Stimulated activated CD4-positive, alpha-beta T cell treated with anti-CD3 and anti-CD28 coated beads, Interleukin-4, amount 100 ng/mL, for 4 hours (primary cell): ENCODE data around the gene RNPEPL1.
"Not testable (repeated sequence)": the region's sequence is repeated elsewhere in the genome, so short reads cannot be mapped to it uniquely, and the experiment has no call there.

Source experiments
- DNase-seq, 2 experiments: peaks; one replicate each; pipeline ENCODE4 v3.0.0-alpha.2; 2020

The RNPEPL1 gene

GRCh38 chr2:240567872-240568677, at the start of gene RNPEPL1:
Gene RNPEPL1, plus strand, starts transcription at chr2:240568484. Its CDS starts 103 bp downstream, at chr2:240568587.
- DNase-seq, result peak in 1 of 2 experiments; percentile 56

GRCh38 chr2:240518981-240519380, 49.3 kb upstream of the RNPEPL1 start:
- no peak for DNase-seq

GRCh38 chr2:240519396-240520129, 48.7 kb upstream of the RNPEPL1 start:
- DNase-seq, result no peak

GRCh38 chr2:240520130-240520973, 47.9 kb upstream of the RNPEPL1 start:
- DNase-seq, result no peak

GRCh38 chr2:240520974-240521350, 47.3 kb upstream of the RNPEPL1 start:
- DNase-seq, result no peak

GRCh38 chr2:240521885-240522284, 46.4 kb upstream of the RNPEPL1 start:
- DNase-seq, result not testable (repeated sequence)

- DNase-seq, result no peak
Measured at GRCh38 chr2:240522406-240522805, 45.9 kb upstream of the RNPEPL1 start.

- no peak for DNase-seq
Measured at GRCh38 chr2:240523451-240524281, 44.6 kb upstream of the RNPEPL1 start.

- DNase-seq, result no peak
Measured at GRCh38 chr2:240524963-240525718, 43.1 kb upstream of the RNPEPL1 start.

- no peak for DNase-seq
Measured at GRCh38 chr2:240525802-240526201, 42.5 kb upstream of the RNPEPL1 start.

GRCh38 chr2:240526521-240526920, 41.8 kb upstream of the RNPEPL1 start:
- no peak for DNase-seq

- DNase-seq, result no peak
Measured at GRCh38 chr2:240527153-240527750, 41.0 kb upstream of the RNPEPL1 start.

- no peak for DNase-seq
Measured at GRCh38 chr2:240528406-240529040, 39.8 kb upstream of the RNPEPL1 start.

GRCh38 chr2:240529344-240529999, 38.8 kb upstream of the RNPEPL1 start:
- DNase-seq, result no peak

GRCh38 chr2:240530181-240530580, 38.1 kb upstream of the RNPEPL1 start:
- DNase-seq, result no peak

GRCh38 chr2:240531038-240531437, 37.2 kb upstream of the RNPEPL1 start:
- no peak for DNase-seq

- DNase-seq, result no peak
Measured at GRCh38 chr2:240532031-240532775, 36.1 kb upstream of the RNPEPL1 start.

- no peak for DNase-seq
Measured at GRCh38 chr2:240538031-240538780, 30.1 kb upstream of the RNPEPL1 start.
